GM06990 (cell line): Measurements from ENCODE around the gene MRPL3.

Experiments used
- DNase-seq: peaks from one replicate; pipeline ENCODE4 v3.0.0-alpha.2; 2011; ENCODE audit not compliant: insufficient read length; ENCODE audit errors: extremely low read depth
- H3K27me3 ChIP-seq: replicated peaks from 2 replicates; pipeline ENCODE4 v1.6.0; 2011; ENCODE audit warnings: low read length; ENCODE audit not compliant: control insufficient read depth, insufficient read depth
- H3K36me3 ChIP-seq: 2 replicates; pipeline ENCODE4 v1.5.1; 2011; ENCODE audit warnings: low read length; ENCODE audit not compliant: control insufficient read depth, insufficient read depth
- H3K4me3 ChIP-seq: replicated peaks from 2 replicates; pipeline ENCODE4 v1.5.1; 2011; ENCODE audit warnings: low read depth, mild to moderate bottlenecking, control low read depth, low read length
- TF ChIP-seq, protein P1 (sequence below): IDR thresholded peaks from 2 replicates; pipeline ENCODE4 v1.5.1; 2011; ENCODE audit warnings: low read length, control low read depth, mild to moderate bottlenecking, inconsistent platforms; ENCODE audit not compliant: insufficient read depth, poor library complexity, severe bottlenecking

MRPL3 gene

GRCh38 chr3:131538968-131539367 lies 36.2 kb upstream of the MRPL3 start:
- H3K27me3 ChIP-seq, result no peaks in the 10 kb centered on the region
- no peak for DNase-seq
- TF ChIP-seq, protein P1, sequence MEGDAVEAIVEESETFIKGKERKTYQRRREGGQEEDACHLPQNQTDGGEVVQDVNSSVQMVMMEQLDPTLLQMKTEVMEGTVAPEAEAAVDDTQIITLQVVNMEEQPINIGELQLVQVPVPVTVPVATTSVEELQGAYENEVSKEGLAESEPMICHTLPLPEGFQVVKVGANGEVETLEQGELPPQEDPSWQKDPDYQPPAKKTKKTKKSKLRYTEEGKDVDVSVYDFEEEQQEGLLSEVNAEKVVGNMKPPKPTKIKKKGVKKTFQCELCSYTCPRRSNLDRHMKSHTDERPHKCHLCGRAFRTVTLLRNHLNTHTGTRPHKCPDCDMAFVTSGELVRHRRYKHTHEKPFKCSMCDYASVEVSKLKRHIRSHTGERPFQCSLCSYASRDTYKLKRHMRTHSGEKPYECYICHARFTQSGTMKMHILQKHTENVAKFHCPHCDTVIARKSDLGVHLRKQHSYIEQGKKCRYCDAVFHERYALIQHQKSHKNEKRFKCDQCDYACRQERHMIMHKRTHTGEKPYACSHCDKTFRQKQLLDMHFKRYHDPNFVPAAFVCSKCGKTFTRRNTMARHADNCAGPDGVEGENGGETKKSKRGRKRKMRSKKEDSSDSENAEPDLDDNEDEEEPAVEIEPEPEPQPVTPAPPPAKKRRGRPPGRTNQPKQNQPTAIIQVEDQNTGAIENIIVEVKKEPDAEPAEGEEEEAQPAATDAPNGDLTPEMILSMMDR, result no peak
- no peaks in the 10 kb centered on the region for H3K36me3 ChIP-seq
- H3K4me3 ChIP-seq, result no peak overlapping the region

GRCh38 chr3:131537531-131537930 lies 34.8 kb upstream of the MRPL3 start:
- TF ChIP-seq, protein P1, result no peak
- DNase-seq, result no peak
- H3K36me3 ChIP-seq, result no peaks in the 10 kb centered on the region
- H3K27me3 ChIP-seq, result no peaks in the 10 kb centered on the region
- no peak overlapping the region for H3K4me3 ChIP-seq

- Histone ChIP-seq H3K4me3 (no peak overlapping the region), H3K36me3 (no peaks in the 10 kb centered on the region), H3K27me3 (no peaks in the 10 kb centered on the region)
- DNase-seq, result no peak
- TF ChIP-seq, protein P1, result no peak
These were observed 32.8 kb upstream of the MRPL3 start for GRCh38 chr3:131535596-131535995.

- DNase-seq, result no peak
- TF ChIP-seq, protein P1, result no peak
- Histone ChIP-seq H3K27me3 (no peaks in the 10 kb centered on the region), H3K36me3 (no peaks in the 10 kb centered on the region), H3K4me3 (no peak overlapping the region)
These were observed 32.4 kb upstream of the MRPL3 start for GRCh38 chr3:131535131-131535530.

- TF ChIP-seq, protein P1, result no peak
- H3K27me3 ChIP-seq, result no peaks in the 10 kb centered on the region
- no peak for DNase-seq
These were observed 29.9 kb upstream of the MRPL3 start for GRCh38 chr3:131532645-131533044.

GRCh38 chr3:131530843-131531242 lies 28.1 kb upstream of the MRPL3 start:
- no peaks in the 10 kb centered on the region for H3K36me3 ChIP-seq
- H3K4me3 ChIP-seq, result no peak overlapping the region
- TF ChIP-seq, protein P1, result no peak
- no peaks in the 10 kb centered on the region for H3K27me3 ChIP-seq
- DNase-seq, result no peak

More at GRCh38 chr3:131532645-131533044, 29.9 kb upstream of the MRPL3 start:
- H3K36me3 ChIP-seq, result no peaks in the 10 kb centered on the region
- no peak overlapping the region for H3K4me3 ChIP-seq
